Thyroid gland (tissue), 4 donors: ENCODE measurements around the gene SUGT1.
"Not testable (repeated sequence)": the region's sequence is repeated elsewhere in the genome, so short reads cannot be mapped to it uniquely, and the experiment has no call there.

Experiments used
- POLR2A ChIP-seq, 2 donors: fragments of 450-650 bp; IDR thresholded peaks; one replicate each; pipeline ENCODE4 v1.6.1; 2017; ENCODE audit warnings: antibody characterized with exemption in 2 of 2, mild to moderate bottlenecking in 2 of 2, moderate library complexity in 1 of 2
- TF ChIP-seq, protein P1 (sequence below), 6 experiments: fragments of 200-600 bp in 3 of 6; fragments of 450-650 bp in 3 of 6; sonication (generic) in 3 of 6; IDR thresholded peaks; one replicate each; pipeline ENCODE4 v1.5.1; 2016 to 2019; ENCODE audit warnings: antibody characterized with exemption in 6 of 6, mild to moderate bottlenecking in 2 of 6, inconsistent platforms in 1 of 6, moderate library complexity in 1 of 6

- TF ChIP-seq, protein P1, sequence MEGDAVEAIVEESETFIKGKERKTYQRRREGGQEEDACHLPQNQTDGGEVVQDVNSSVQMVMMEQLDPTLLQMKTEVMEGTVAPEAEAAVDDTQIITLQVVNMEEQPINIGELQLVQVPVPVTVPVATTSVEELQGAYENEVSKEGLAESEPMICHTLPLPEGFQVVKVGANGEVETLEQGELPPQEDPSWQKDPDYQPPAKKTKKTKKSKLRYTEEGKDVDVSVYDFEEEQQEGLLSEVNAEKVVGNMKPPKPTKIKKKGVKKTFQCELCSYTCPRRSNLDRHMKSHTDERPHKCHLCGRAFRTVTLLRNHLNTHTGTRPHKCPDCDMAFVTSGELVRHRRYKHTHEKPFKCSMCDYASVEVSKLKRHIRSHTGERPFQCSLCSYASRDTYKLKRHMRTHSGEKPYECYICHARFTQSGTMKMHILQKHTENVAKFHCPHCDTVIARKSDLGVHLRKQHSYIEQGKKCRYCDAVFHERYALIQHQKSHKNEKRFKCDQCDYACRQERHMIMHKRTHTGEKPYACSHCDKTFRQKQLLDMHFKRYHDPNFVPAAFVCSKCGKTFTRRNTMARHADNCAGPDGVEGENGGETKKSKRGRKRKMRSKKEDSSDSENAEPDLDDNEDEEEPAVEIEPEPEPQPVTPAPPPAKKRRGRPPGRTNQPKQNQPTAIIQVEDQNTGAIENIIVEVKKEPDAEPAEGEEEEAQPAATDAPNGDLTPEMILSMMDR (IDR thresholded peaks at IDR 0.05) = not testable (repeated sequence)
- TF ChIP-seq POLR2A (IDR thresholded peaks at IDR 0.05) = not testable (repeated sequence)
Observed at GRCh38 chr13:52720904-52721303, 68.3 kb downstream of the SUGT1 start.
